NCI-H1417 (cell line): ENCODE data around the gene NMRK2.
"Not testable (repeated sequence)": the region's sequence is repeated elsewhere in the genome, so short reads cannot be mapped to it uniquely, and the experiment has no call there.

Experiments used
- DNase-seq, 3 experiments: peaks; one replicate each; lab custom pipeline; 2025; lab: John Stamatoyannopoulos, UW

Gene NMRK2

DNA sequence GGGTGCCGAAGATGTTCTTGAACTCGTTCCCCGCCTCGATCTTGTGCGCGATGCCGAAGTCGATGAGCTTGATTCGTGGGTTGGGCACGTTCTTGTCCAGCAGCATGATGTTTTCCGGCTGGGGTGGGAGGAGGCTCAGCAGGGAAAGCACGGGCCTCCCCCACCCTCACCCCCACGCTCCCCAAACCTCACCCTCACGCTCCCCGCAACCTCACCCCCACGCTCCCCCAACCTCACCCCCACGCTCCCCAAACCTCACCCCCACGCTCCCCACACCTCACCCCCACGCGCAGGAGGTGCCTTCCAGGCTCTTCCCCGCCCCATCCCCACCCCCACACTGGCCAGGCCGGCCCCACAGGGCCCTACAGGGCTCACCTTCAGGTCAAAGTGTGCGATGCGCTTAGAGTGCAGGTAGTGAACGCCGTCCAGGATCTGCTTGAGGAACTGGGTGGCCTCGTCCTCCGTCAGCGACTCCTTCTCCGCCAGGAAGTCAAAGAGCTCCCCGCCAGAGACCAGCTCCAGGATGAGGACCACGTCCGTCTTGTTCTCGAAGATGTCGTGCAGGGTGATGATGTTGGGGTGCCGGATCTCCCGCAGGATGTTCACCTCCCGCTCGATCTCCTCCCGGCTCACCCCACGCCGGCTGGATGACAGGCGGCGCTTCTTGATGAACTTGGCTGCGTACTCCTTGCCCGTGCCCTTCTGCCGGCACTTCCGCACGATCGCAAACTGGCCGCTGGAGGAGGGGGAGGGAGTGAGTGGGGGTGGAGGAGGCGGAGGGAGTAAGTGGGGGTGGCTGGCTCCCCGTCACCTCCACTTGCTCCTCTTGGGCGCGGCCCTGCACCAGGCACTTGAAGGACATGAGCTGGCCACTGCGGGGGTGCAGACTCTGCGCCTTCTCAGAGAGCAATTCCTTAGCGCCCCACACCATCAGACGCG is 31.7 kb downstream of the NMRK2 start:
- DNase-seq: no peak

DNA sequence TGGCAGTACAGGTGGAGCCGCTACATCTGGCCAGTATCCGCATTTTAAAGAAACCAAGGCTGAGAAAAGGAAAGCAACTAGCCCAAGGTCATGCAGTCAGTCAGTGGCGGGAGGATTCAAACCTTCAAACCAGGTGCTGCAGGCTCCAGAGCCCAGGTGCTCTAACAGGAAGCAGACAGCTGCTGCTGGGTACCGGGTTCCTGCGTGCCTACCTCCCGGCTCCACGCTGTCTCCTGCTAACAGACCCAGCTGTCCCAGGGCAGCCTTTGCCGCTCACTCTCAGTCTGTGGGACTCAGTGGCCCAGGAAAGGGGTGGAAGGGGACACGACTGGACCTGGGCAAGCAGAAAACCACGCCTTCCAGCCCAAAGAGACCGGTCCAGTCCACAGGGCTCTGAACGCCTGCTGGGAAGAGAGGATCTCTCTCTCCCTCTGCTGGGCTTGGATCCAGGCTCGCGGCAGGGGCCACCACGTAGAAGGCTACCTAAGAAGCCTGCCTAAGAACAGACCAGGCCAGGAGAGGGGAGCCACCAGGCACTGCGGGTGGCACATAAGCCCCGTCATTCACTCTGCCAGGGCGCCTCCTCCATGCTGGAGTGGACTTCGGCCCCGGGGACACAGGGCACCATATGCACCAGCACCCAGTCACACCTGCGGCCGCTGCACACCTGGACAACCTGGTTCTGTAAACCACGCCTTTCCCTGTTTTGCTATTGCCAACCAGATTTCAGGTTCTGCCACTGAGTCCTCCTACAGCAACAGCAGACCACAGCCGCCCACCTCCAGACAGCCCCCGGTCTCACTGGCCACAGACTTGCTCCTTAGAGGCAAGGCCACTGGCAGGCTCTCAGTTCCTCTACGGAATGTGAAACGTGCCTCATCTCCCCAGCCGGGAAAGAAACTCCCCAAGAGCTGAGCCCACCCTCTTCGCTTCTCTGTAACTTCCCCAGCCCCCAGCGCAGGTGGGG is 33.5 kb downstream of the NMRK2 start:
- DNase-seq: no peak

DNA sequence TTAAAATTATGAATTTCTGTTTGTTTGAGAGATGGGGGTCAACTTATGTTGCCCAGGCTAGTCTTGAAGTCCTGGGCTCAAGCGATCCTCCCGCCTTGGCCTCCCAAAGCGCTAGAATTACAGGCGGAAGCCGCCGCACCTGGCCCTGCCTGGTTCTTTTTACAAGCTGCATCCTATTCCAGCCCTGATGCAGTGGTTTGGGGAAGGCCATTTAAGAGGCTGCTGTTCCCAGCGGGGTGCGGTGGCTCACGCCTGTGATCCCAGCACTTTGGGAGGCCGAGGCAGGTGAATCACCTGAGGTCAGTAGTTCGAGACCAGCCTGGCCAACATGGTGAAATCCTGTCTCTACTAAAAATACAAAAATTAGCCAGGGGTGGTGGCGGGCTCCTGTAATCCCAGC is 35.1 kb downstream of the NMRK2 start:
- not testable (repeated sequence) for DNase-seq

DNA sequence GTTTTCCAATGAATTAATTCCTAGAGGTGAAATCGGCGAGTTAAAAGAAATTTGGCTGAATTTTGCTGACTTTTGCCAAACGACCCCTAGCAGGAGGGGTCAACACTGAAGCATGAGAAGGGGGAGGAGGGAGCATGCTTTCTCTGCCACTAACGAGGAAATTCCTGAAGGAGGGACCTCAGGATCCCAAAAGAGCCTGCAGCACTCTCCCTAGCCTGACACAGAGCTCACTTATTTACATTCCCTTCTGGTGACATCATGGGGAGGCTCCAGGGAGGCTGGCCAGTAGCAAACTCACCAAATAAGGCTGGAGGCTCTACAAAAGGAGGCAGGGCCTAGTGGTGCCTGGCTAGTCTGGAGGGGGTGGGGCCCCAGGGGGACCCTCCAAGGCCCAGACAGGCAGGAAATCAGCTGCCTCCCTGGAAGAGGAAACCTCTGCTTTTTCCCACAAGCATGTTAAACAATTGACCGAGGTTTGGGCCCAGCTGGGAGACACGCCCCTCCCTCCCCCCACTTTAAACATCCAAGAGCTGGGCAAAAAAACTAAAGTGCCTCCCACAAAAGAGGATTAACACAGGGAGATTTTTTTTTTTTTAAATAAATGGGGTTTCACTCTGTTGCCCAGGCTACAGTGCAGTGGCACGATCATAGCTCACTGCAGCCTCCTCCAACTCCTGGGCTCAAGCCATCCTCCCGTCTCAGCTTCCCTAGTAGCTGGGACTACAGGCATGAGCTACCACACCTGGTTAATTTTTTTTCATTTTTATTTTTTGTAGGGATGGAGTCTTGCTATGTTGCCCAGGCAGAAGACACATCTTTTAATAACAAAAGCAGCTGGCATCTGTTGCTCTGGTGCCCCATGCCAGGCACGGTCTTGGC is 35.9 kb downstream of the NMRK2 start:
- DNase-seq: peak in 1 of 3 experiments; percentile 29

DNA sequence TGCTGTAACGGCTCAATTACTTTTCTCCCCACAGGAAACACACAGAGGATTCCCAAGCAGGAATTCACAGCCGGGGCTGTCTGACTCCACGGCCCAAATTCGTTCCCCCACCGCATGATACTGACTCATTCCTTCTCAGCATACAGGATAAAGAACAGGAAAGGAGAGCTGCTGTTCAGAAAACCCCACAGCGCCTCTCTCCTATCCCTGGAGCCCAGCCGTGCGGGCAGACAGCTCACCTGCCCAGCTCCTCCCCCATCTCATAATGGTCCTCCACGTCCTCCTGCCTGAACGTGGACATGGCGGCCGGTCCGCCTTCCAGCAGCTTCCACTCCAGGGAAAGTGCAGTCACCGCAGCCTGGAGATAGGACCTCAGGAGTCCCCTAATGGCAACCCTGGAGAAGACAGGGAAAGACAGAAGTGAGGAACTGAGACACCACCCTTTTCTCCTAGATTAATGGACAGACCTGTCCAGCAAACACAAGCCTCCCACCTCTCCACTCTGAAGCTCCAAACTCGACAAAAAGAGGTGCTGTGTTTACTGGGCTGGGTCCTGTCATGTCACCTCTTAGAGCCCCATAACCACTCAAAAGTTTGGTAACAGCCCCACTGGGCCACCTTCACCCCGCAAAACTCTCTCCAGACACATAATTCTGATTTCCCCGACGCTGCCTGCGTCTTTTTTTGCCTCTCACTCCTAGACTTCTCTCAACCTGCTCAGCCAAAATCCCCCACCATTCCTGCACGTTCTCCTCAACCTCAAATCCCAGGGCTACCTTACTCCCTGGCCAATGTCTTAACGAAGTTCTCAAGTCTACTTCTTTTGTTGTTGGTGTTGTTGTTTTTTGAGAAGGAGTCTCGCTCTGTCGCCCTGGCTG is 36.8 kb downstream of the NMRK2 start:
- DNase-seq: no peak

DNA sequence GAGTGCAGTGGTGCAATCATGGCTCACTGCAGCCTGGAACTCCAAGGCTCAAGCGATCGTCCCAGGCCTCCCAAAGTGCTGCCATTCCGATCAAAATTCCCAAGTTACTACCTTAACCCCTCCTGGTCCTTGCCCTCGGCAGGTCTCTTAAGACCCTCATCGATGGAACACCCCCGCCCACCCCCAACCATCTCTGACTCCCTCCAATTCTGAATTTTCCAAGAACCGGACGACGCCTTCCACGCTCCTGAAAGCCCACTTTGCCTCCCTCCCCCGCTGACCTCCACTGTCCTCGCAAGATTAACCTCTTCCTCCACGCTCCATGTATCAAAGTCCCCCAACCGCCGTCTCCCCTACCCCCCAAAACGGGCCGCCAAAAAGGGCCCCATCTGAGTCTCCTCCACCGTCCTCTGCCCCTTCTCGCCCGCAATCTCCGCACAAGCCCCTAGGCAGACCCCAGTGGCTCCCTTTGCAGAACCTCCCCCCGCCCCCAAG is 37.5 kb downstream of the NMRK2 start:
- DNase-seq: peak in 1 of 3 experiments; percentile 36

DNA sequence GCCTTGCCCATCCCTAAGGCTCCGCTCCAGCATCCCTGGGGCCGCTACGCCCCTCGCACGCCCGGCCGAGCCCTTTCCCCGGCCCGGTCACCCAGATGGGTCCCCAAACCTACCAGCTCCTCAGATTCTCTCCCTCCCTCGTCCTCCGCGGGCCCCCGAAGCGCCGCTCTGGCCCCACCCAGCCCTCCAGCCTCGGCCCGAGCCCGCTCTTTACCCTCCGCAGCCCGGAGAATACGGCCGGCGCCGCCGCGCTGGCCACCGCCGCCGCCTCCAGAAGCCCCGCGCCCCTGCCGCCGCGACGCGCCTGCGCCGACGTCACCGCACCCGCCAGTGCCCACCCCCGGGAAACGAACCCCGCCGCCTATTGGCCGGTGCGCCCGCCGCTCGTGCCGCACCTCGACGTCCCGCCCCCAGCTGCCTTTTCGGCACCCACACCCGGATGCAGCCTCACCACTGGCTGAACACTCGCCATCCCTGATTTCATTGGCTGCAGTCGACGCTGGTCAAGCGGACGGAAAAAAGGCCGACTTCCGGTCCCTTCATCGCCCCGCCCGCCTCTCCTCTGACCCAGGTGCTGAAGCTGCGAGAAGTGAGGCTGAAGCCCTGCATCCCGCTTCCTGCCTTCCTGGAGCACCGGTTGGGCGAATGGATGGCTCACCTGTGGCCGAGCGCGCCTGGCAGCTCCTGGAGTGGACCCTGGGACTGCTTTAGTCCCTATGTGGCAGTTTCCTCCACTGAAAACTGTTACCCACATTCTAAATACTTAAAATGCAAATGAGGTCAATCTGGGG is 38.1 kb downstream of the NMRK2 start, which contains the start of gene DAPK3:
DAPK3 (minus strand) TSS at position 292 of the 791 bp plus-strand sequence. CDS start 1,364 bp downstream, outside the sequence.
- DNase-seq: peak; percentile 98 to 99 (median 99)

DNA sequence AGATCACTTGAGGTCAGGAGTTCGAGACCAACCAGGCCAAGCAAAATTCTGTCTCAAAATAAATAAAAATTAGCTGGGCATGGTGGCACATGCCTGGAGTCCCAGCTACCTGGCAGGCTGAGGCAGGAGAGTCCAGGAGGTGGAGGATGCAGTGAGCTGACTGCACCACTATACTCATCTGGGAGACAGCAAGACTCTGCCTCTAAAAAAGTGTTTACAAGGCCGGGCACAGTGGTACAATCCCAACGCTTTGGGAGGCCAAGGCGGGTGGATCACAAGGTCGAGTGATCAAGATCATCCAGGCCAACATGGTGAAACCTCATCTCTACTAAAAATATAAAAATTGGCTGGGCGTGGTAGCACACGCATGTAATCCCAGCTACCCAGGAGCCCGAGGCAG is 42.3 kb downstream of the NMRK2 start:
- DNase-seq: no peak

DNA sequence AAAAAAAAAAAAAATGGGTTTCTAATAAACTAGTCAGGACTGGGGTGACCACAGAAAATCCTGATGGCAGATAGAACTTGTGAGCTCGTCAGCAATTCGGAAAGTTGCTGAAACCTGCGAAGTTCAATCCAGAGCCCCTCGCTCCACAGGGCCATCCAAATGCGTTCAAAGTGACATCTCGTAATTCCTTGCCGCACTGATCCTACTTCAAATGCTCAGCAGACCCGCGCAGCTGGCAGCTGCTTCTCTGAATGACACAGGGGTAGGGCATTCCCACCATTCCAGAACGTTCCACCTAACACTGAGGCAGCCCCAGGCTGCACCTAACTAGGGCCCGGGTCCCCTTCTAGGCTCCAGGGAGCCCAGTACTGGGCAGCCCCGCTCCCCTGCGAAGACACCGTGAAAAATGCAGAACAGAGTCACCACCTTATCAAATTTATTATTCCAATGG is 42.8 kb downstream of the NMRK2 start:
- peak in 1 of 3 experiments; percentile 29 for DNase-seq

DNA sequence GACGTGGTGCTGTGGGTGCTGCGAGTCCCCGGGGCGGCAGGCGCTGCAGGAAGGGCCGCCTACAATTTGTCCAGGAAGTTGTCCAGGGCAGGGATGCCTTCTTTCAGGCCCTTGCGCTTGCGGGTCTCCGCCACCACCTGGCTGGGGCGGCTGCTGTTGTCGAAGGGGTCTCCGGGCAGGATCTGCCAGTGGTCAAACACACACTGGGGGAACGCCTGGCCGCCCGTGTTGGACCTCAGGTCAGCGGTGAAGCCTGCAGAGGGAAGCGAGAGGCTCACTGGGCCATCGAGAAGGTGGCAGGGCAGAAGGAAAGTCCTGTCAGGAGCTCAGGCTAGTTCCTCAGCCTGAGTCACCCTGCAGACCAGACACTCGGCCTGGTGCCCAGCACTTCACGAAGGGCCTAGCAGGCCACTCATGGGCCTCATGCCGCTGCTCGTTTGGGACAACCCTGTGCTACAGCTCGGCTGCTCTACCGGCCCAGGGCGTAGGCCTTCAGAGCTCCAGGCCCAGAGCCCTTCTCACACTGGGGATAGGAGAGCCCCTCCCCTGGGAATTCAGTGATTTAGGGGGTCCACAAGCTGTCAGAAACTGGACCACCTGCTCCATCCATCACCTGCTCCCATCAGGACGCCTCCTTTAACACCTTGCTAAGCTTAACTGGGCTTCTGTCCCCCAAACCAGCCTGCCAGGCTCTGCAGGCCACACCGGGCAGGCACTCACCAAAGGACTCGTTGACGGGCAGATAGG is 43.8 kb downstream of the NMRK2 start:
- no peak for DNase-seq

DNA sequence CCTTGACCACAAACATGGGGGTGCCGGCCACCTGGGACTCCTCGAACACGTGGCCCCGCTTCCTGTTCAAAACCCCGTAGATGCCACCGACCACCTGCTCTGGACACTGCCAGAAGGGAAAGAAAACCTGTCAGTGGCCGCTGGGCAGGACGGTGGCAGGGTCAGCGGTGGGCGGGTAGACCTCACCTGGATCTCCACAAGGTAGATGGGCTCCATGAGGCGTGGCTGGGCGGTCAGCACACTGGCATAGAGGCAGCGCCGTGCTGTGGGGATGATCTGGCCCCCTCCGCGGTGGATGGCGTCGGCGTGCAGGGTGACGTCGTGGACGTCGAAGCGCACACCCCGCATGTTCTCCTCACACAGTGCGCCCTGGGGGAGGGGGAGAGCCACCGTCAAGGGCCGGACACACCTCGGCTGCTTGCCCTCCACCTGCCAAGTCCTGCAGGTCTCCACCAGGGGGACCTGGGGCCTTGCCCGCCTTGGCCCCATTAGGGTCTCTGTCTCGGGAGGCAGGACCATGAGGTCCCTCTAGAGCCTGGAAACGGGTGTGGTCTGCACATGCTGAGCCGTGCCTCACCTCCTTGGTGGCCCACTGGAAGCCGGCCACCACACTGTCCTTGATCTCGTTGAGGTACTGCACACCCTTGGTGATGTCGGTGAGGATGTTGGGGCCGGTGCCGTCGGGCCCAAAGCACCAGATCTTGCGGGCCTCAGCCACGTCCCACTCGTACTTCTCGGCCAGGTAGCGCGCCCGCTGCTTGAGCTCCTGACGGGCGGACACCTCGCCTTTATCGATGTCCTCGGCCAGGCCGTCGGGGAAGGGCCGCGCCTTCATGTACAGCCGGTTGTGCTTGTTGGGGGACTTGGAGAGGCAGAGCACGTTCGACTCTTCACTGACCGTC is 44.6 kb downstream of the NMRK2 start:
- DNase-seq: peak in 1 of 3 experiments; percentile 52

DNA sequence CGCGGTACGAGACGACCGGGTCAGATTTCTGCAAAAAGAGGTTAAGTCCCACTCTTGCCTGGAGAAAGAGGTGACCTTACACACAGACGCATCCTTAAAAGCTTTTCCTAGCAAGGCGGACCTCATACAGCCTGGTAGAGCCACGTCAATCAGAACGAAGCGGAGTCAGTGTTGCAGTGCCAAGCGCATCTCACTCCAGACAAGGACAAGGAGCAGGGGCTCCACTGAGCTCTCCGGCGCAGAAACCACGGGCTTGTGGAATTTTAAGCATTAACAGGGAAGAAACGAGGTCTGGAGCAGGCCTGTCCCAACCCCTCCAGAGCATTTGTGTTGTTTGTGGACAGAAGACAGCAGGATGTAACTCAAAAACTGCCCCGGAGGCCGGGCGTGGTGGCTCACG is 45.3 kb downstream of the NMRK2 start:
- DNase-seq: no peak

DNA sequence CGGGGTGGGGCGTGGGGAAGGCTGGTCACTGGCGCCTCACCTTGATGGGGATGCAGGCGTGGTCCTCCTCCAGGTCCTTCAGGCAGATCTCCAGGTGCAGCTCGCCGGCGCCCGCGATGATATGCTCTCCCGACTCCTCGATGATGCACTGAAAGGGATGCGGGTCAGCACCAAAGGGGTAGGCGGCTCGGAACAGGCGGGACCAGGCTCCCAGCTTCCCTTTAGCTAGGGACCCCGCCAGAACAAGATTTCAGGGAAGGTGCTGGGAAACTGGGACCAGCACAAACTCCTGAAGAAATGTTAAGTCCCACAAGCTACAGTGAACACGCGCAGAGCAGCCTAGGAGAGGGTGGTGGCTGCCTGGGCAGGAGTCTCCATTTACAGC is 46.4 kb downstream of the NMRK2 start:
- peak in 1 of 3 experiments; percentile 6 for DNase-seq

DNA sequence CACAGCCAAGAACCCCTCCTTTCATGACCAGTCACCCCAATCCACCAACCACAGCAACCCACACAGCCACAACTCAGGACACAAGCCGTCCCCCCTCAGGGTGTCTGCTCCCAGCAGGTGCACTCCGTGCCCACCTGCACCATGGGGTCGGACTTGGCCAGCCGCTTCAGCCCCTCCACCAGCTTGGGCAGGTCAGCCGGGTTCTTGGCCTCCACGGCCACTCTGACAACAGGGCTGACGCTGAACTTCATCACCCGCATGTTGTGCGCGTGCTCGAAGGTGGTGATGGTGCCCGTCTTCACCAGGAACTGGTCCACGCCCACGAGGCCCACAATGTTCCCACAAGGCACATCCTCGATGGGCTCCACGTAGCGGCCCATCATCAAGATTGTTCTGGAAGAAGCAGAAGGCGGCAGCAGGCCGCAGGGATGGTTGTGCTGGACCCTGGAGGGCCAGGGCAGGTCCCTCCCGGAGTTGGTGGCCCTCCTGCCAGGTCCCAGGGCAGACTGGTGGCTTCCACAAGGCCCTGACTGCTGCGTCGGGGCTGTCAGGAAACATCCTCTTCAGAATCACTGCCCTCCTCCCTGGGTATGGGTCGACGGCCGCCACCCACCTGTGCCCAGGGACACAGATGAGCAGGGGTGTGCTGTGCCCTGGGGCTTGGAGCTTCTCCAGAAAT is 46.9 kb downstream of the NMRK2 start:
- DNase-seq: peak in 1 of 3 experiments; percentile 43

DNA sequence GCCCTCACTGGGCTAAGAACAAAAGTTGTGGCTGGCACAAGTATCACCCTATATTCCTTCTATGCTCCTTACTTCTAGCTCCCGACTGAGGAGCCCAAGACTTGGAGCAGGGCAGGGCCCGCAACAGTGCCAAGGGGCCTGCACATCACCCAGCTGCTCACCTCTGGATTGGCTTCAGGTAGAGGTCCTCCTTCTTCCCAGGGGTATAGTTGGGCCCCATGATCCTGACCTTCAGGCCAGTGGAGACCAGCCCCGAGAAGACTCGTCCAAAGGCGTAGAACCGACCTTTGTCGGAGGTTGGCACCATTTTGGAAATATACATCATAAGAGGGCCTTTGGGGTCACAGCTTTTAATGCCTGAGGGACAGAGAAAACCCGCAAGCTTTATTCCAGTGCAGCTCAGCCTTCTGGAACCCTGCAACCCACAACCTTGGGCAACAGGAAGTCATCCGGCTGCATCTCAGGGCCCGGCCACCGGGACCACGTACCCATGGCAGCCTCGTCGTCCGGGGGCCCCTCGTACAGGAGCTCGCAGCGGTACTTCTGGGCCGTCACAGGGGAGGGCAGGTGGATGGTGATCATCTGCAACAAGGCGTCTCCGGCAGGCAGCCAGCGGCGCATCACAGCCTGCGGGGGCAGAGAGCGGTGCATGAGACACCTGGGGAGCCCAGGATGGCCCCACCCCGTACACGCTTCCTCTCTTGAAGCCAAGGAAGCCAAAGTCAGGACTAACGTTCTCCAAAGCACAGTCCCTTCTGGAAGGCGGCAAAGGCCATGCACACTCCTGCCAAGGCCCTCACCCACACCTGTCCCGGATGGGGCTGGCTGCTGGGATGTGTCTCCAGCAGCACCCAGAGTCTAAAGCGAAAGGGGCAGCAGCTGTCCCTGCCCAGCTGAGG is 47.7 kb downstream of the NMRK2 start:
- peak in 1 of 3 experiments; percentile 36 for DNase-seq

DNA sequence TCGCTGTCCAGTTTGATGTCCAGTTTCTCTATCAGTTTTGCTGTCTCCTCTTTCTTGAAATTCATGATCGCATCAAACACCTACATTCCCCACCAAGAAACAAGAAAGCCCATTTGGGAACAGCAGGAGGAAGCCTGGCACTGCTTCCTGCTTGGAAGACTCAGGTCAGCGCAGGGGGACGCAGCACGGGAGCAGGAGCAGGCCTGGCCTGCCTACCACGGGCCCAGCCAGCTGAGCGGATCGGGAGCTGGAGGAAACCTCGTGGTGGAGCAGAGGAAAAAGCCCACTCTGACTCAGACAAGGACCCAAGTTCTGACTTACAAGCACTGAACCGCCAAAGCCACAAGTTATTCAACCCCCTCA is 48.5 kb downstream of the NMRK2 start:
- DNase-seq: peak in 1 of 3 experiments; percentile 35
